AG09319 (cell line): ENCODE results near the gene SEPTIN2.
A peak's percentile ranks its signal among the peaks of the same experiment; 100 is the strongest.

Experiments used
- DNase-seq: peaks from one replicate; pipeline ENCODE4 v3.0.0-alpha.2; 2010; ENCODE audit warnings: low read depth; ENCODE audit errors: extremely low read depth
- CTCF ChIP-seq: IDR thresholded peaks from 2 replicates; pipeline ENCODE4 v1.5.1; 2011; ENCODE audit warnings: low read depth, mild to moderate bottlenecking, inconsistent platforms, low read length, moderate library complexity

The SEPTIN2 gene

GRCh38 chr2:241309684-241310117 lies 6.0 kb upstream of the SEPTIN2 start:
- DNase-seq, result no peak
- TF ChIP-seq CTCF, result no peak

GRCh38 chr2:241310917-241311566 lies 4.7 kb upstream of the SEPTIN2 start:
- DNase-seq, result no peak
- no peak for TF ChIP-seq CTCF

GRCh38 chr2:241312082-241312481 lies 3.6 kb upstream of the SEPTIN2 start:
- no peak for TF ChIP-seq CTCF
- no peak for DNase-seq

- DNase-seq, result no peak
- no peak for TF ChIP-seq CTCF
Measured at GRCh38 chr2:241313543-241314095, 2.1 kb upstream of the SEPTIN2 start.

GRCh38 chr2:241314226-241315092 lies 1.3 kb upstream of the SEPTIN2 start:
- peak; percentile 10 for DNase-seq
- TF ChIP-seq CTCF, result no peak

GRCh38 chr2:241315093-241315878 lies 439 bp upstream of the SEPTIN2 start, which contains the start of gene HDLBP:
HDLBP (minus strand) TSS chr2:241315672; CDS start chr2:241266869, 48,803 bp downstream.
- peak; percentile 14 for TF ChIP-seq CTCF
- DNase-seq, result peak; percentile 99
